PC-9 (cell line): ENCODE measurements around the gene FAM193A.

Source experiments
- EZH2 ChIP-seq: fragments of 200-600 bp; sonication (generic); IDR thresholded peaks from 2 replicates; pipeline ENCODE4 v1.8.0; 2017; ENCODE audit warnings: antibody characterized with exemption, low read depth
- TF ChIP-seq, protein P1 (sequence below): fragments of 200-600 bp; sonication (generic); conservative IDR thresholded peaks from 2 replicates; pipeline ENCODE4 v1.6.1; 2017; ENCODE audit warnings: mixed run types, antibody characterized with exemption, mild to moderate bottlenecking, moderate library complexity

DNA sequence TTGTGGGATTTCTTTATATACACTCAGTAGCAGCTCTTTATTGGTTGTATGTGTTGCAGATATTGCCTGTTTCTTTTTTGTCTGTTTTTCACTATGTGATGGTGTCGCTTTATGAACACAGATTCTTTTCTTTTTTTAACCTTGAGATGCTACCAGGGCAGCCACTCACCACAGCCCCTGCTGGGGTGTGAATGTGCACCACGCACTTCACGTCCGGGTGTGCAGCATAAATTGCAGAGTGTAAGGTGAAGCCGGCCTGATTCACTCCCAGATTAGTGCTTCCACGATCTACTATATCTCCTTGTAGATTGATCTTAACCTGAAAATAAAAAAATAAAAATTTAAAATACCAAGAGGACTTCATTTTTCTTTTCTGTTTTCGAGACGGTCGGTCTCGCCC lies 71.4 kb downstream of the FAM193A start:
- TF ChIP-seq, protein P1, sequence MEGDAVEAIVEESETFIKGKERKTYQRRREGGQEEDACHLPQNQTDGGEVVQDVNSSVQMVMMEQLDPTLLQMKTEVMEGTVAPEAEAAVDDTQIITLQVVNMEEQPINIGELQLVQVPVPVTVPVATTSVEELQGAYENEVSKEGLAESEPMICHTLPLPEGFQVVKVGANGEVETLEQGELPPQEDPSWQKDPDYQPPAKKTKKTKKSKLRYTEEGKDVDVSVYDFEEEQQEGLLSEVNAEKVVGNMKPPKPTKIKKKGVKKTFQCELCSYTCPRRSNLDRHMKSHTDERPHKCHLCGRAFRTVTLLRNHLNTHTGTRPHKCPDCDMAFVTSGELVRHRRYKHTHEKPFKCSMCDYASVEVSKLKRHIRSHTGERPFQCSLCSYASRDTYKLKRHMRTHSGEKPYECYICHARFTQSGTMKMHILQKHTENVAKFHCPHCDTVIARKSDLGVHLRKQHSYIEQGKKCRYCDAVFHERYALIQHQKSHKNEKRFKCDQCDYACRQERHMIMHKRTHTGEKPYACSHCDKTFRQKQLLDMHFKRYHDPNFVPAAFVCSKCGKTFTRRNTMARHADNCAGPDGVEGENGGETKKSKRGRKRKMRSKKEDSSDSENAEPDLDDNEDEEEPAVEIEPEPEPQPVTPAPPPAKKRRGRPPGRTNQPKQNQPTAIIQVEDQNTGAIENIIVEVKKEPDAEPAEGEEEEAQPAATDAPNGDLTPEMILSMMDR: no peak
- no peak for TF ChIP-seq EZH2
